Neutrophil (primary cell): Measurements from ENCODE around the gene PDGFD.

Source experiments
- H3K27ac ChIP-seq: fragments of 200-600 bp; sonication (generic); 2 replicates; pipeline ENCODE4 v1.5.1; 2016; ENCODE audit warnings: mild to moderate bottlenecking, moderate library complexity
- H3K27me3 ChIP-seq: fragments of 200-600 bp; sonication (generic); 2 replicates; pipeline ENCODE4 v1.6.0; 2016; ENCODE audit warnings: mild to moderate bottlenecking
- H3K36me3 ChIP-seq: fragments of 200-600 bp; sonication (generic); 2 replicates; pipeline ENCODE4 v1.5.1; 2017
- H3K4me1 ChIP-seq, 2 experiments: fragments of 200-600 bp in 1 of 2; sonication (generic) in 1 of 2; 1 replicate in 1 of 2; 2 replicates in 1 of 2; pipeline versions ENCODE4 v1.5.1 to v1.6.1; 2013 to 2016; ENCODE audit warnings: low read depth in 1 of 2, low read length in 1 of 2, mild to moderate bottlenecking in 1 of 2, moderate library complexity in 1 of 2; ENCODE audit not compliant: control insufficient read depth in 1 of 2, insufficient read depth in 1 of 2
- H3K4me3 ChIP-seq, 2 experiments: fragments of 200-600 bp in 1 of 2; sonication (generic) in 1 of 2; 1 replicate in 1 of 2; 2 replicates in 1 of 2; pipeline ENCODE4 v1.5.1; 2013 to 2016; ENCODE audit warnings: low read depth in 1 of 2, low read length in 1 of 2, mild to moderate bottlenecking in 1 of 2, moderate library complexity in 1 of 2
- H3K9me3 ChIP-seq: fragments of 200-600 bp; sonication (generic); 2 replicates; pipeline ENCODE4 v1.5.1; 2016
- TF ChIP-seq, protein P1 (sequence below): fragments of 200-600 bp; sonication (generic); IDR thresholded peaks from 2 replicates; pipeline ENCODE4 v1.5.1; 2016; ENCODE audit warnings: antibody characterized with exemption

The PDGFD gene

DNA sequence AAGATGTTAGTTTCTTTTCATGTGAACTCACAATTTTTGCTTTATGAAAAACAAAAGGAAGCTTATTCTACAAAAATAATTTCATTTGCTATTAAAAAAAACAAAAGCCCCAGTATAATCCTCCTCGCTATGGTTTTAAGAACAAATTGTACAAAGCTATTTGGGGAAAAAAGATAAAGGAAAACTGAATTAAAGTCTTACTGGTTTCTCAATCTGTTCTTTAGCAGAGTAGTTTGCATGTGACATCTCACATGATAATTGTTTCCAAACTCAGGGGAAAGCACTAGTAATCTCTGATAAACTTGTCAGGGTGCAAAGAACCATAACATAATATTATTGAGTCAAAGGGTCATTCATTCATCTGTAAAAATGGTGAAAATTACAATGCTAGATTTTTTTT lies 130.4 kb downstream of the PDGFD start:
- Histone ChIP-seq H3K4me3 (no peak overlapping the region), H3K4me1 (no peaks in the 10 kb centered on the region), H3K27me3 (no peaks in the 10 kb centered on the region), H3K27ac (no peak overlapping the region), H3K36me3 (no peaks in the 10 kb centered on the region), H3K9me3 (no peaks in the 10 kb centered on the region)
- TF ChIP-seq, protein P1, sequence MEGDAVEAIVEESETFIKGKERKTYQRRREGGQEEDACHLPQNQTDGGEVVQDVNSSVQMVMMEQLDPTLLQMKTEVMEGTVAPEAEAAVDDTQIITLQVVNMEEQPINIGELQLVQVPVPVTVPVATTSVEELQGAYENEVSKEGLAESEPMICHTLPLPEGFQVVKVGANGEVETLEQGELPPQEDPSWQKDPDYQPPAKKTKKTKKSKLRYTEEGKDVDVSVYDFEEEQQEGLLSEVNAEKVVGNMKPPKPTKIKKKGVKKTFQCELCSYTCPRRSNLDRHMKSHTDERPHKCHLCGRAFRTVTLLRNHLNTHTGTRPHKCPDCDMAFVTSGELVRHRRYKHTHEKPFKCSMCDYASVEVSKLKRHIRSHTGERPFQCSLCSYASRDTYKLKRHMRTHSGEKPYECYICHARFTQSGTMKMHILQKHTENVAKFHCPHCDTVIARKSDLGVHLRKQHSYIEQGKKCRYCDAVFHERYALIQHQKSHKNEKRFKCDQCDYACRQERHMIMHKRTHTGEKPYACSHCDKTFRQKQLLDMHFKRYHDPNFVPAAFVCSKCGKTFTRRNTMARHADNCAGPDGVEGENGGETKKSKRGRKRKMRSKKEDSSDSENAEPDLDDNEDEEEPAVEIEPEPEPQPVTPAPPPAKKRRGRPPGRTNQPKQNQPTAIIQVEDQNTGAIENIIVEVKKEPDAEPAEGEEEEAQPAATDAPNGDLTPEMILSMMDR, result no peak

DNA sequence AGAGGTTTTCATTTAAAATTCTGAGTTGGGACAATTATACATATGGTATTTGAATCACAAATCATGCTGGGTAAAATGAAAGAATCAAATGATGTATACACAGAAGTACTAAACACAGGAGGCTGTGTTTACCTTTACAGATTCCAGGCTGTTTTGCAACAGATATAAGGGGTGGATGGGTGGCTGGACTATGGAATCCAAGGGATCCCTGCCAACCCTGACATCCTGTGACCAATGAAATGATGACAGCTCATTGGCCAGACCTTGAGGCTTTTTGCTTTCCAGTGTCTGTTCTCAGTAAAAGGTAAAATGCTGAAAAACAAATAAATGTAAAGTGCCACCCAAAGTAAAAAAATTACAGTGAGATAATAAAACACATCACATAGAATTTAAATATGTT lies 130.8 kb downstream of the PDGFD start:
- Histone ChIP-seq H3K27ac (no peak overlapping the region), H3K27me3 (no peaks in the 10 kb centered on the region), H3K36me3 (no peaks in the 10 kb centered on the region), H3K4me1 (no peaks in the 10 kb centered on the region), H3K9me3 (no peaks in the 10 kb centered on the region), H3K4me3 (no peak overlapping the region)
- TF ChIP-seq, protein P1, result no peak

DNA sequence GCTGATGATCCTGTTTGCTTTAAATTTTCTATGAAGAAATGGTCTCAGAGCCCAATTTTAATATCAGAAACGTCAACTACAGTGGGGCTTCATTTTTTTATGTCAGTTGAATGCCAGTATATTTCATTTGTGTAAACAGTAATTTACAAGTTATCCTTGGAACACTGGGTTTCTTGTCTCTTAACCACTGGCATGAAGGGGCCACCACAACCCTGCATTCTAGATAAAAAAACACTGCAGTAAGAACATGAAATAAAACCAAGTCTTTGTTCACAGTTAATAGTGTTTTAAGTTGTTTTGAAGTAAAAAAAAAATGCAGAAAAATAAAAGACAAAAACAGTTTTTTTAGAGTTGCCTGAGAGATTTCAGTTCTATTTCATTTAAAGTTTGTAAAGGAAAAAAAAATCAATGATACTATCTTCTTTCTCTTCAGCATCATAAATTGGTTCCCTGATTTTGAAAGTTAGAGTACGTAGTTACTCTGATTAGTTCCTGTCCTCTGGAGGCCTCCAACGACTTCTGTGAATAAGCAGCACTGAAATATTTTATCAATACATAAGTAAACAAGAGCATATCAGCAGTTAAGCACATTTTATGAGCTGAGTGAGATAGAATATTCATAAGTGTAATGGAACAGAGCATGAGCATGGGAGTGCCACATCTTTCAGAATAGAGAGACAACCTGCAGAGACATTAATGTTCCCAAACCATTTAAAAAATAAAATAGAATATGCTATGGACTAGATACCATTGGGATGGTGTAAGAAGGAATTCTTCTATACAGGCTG lies 135.3 kb downstream of the PDGFD start:
- Histone ChIP-seq H3K9me3 (no peaks in the 10 kb centered on the region), H3K36me3 (no peaks in the 10 kb centered on the region), H3K27ac (no peak overlapping the region), H3K27me3 (no peaks in the 10 kb centered on the region), H3K4me3 (no peak overlapping the region), H3K4me1 (no peaks in the 10 kb centered on the region)
- TF ChIP-seq, protein P1, result no peak

DNA sequence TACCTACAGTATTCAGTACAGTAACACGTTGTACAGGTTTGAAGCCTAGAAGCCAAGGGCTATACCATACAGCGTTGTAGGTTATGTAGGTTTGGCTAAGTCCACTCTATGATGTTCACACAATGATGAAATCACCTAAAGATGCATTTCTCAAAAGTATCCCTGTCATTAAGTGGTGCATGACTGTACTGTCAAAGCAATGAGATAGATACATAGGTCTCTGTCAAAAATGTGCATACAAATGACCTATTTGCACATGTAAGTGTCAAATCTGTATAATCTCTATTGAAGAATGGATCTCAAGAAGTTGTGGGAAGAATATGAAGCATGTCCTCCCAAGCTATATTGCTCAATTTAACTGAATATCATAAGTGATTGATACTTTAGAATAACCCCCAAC lies 139.4 kb downstream of the PDGFD start:
- TF ChIP-seq, protein P1, result no peak
- Histone ChIP-seq H3K4me3 (no peak overlapping the region), H3K27ac (no peak overlapping the region)

DNA sequence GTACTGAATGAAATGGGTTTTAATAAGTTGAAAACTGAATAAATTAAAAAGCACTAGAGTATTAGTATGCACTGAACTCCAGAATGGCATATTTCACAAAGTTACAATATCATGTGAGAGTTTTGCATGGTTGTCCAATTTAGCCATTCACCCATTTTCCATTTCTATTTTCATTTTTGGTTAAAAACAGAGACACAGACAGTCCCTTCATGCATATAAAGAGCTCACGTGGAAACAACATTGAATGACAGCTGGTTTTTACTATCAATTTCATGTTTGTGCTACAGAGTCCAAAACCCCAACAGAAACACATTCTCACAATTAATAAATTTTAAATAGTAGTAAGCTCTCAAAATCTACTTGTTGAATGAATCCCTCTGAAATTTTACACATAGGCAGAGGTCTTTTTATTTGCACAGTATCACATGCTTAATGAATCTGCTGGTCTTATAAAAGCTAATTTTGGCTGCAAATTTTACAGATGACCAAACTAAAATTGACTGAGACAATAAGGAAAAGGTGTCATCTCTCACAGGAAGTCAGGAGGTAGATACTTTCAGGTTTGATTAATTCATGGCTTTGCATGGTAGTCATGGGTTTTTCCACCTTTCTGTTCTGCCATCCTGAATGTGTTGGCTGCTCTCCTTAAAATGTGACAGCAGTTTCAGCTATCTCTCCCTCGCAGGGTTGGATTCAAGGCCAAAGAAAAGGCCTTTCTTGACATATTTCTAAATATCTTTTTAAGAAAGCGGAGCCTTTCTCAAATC lies 148.1 kb downstream of the PDGFD start:
- H3K4me1 ChIP-seq, result no peaks in the 10 kb centered on the region
- TF ChIP-seq, protein P1, result no peak
- H3K4me3 ChIP-seq, result no peak overlapping the region
- no peak overlapping the region for H3K27ac ChIP-seq
- no peaks in the 10 kb centered on the region for H3K36me3 ChIP-seq
- H3K9me3 ChIP-seq, result no peaks in the 10 kb centered on the region
- no peaks in the 10 kb centered on the region for H3K27me3 ChIP-seq

More for the DNA sequence above, 139.4 kb downstream of the PDGFD start:
- no peaks in the 10 kb centered on the region for H3K27me3 ChIP-seq
- no peaks in the 10 kb centered on the region for H3K4me1 ChIP-seq
- H3K36me3 ChIP-seq, result no peaks in the 10 kb centered on the region
- H3K9me3 ChIP-seq, result no peaks in the 10 kb centered on the region
